Keratinocyte (primary cell): ENCODE data around the gene GAP43.

Experiments
- EZH2 ChIP-seq: IDR thresholded peaks from one replicate; pipeline ENCODE4 v1.6.1; 2012; ENCODE audit warnings: inconsistent platforms, mild to moderate bottlenecking, low read length, moderate library complexity
- TF ChIP-seq, protein P1 (sequence below), 3 experiments: IDR thresholded peaks in 1 of 3; conservative IDR thresholded peaks in 1 of 3; optimal IDR thresholded peaks in 1 of 3; 2 replicates in 2 of 3; 3 replicates in 1 of 3; pipeline versions ENCODE3 to v1.5.1; 2011; ENCODE audit warnings: low read length in 3 of 3, mild to moderate bottlenecking in 3 of 3, moderate library complexity in 2 of 3, control low read depth in 1 of 3, inconsistent platforms in 1 of 3; ENCODE audit not compliant: insufficient read depth in 2 of 3; ENCODE audit errors: extremely low read depth in 1 of 3

DNA sequence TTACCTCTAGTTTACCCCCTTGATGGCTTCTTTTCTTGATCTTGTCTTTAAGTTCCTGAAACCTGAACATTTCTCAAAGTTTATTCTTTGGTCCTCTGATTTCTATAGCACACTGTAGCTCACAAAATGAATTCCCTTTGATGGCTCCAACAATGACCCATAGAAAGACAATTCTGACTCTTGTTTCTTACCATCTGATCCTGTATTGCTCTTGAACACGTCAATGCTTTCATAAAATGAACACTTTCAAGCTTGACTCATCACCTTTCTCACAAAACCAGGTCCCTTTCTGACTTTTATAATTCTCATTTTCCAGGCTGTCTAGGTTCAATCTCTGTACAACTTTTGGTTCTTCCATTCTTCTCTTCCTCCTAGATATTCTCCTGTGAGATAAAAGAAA is 5.7 kb upstream of the GAP43 start:
- TF ChIP-seq, protein P1, sequence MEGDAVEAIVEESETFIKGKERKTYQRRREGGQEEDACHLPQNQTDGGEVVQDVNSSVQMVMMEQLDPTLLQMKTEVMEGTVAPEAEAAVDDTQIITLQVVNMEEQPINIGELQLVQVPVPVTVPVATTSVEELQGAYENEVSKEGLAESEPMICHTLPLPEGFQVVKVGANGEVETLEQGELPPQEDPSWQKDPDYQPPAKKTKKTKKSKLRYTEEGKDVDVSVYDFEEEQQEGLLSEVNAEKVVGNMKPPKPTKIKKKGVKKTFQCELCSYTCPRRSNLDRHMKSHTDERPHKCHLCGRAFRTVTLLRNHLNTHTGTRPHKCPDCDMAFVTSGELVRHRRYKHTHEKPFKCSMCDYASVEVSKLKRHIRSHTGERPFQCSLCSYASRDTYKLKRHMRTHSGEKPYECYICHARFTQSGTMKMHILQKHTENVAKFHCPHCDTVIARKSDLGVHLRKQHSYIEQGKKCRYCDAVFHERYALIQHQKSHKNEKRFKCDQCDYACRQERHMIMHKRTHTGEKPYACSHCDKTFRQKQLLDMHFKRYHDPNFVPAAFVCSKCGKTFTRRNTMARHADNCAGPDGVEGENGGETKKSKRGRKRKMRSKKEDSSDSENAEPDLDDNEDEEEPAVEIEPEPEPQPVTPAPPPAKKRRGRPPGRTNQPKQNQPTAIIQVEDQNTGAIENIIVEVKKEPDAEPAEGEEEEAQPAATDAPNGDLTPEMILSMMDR (optimal IDR thresholded peaks at IDR 0.05 in 1 of 3, IDR thresholded peaks at IDR 0.05 in 1 of 3, conservative IDR thresholded peaks at IDR 0.05 in 1 of 3; ENCODE audit: extremely low read depth in 1 of 3, insufficient read depth in 2 of 3, low read length in 3 of 3): no peak
- no peak for TF ChIP-seq EZH2
